ENCODE results near the gene SYCN.

The SYCN gene

DNA sequence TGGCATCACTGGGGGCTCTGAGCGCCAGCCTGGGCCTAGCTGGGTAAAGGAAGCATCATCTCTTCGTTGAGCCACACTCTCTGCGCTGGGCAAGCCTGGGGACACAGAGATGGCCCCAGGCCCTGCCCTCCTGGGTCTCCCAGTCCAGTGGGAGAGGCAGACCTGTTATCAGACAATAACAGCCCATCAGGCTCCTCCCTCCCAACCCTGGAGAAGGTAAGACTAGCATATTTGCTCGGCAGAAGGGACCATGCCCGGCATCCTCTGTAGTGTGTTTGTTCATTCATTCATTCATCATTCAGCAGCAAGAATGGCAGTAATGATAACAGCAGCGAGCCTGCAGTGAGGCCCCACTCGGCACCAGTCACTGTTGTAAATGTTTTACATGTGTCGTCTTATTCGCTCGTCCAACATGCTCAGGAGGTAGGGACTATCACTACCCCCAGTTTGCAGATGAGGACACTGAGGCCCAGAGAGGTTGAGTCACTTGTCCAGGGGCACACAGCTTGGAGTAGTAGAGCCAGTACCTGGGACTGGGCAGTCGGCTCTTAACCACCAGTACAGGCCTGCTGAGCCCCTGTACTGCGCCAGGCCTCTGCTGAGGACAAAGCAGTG lies 45.3 kb downstream of the SYCN start:
- no peaks in the 10 kb centered on the region for H3K4me1 ChIP-seq (ENCODE audit: low read depth, poor library complexity, severe bottlenecking)
- H3K27ac ChIP-seq = no peak overlapping the region
- no peak overlapping the region for H3K9ac ChIP-seq
- H4K20me1 ChIP-seq (ENCODE audit: insufficient read depth) = no peaks in the 10 kb centered on the region
- 0 out of 2 replicates have a peak, but pooled peaks cover 4% of the 10 kb centered on the region for H3K79me2 ChIP-seq (ENCODE audit: insufficient read depth, low read depth)
- TF ChIP-seq, protein P1, sequence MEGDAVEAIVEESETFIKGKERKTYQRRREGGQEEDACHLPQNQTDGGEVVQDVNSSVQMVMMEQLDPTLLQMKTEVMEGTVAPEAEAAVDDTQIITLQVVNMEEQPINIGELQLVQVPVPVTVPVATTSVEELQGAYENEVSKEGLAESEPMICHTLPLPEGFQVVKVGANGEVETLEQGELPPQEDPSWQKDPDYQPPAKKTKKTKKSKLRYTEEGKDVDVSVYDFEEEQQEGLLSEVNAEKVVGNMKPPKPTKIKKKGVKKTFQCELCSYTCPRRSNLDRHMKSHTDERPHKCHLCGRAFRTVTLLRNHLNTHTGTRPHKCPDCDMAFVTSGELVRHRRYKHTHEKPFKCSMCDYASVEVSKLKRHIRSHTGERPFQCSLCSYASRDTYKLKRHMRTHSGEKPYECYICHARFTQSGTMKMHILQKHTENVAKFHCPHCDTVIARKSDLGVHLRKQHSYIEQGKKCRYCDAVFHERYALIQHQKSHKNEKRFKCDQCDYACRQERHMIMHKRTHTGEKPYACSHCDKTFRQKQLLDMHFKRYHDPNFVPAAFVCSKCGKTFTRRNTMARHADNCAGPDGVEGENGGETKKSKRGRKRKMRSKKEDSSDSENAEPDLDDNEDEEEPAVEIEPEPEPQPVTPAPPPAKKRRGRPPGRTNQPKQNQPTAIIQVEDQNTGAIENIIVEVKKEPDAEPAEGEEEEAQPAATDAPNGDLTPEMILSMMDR (conservative IDR thresholded peaks at IDR 0.05; ENCODE audit: low read depth, low read length) = no peak
- H3K36me3 ChIP-seq (ENCODE audit: insufficient read depth) = no peaks in the 10 kb centered on the region
- no peak overlapping the region for H2AFZ ChIP-seq (ENCODE audit: low read depth)
- no peak overlapping the region for H3K4me2 ChIP-seq
- H3K27me3 ChIP-seq (ENCODE audit: insufficient read depth, low read depth) = no peaks in the 10 kb centered on the region
- H3K4me3 ChIP-seq (IDR thresholded peaks at IDR 0.05; ENCODE audit: insufficient read depth, low read depth, low read length) = no peak overlapping the region

DNA sequence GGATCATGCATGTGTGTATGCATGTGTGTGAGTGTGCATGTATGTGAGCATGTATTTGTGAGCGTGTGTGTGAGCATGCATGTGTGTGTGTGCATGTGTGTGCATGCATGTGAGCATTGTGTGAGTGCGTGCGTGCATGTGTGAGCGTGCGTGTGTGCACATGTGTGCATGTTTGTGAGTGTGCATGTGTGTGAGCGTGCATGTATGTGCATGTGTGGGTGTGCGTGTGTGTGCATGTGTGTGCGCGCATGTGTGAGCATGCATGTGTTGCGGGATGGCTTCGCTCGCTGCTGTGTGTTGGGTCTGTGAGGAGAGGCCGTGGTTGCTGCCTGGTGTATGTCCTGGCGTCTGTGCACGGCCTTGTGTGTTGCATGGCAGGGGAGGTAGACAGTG lies 46.1 kb downstream of the SYCN start:
- Histone ChIP-seq H3K4me3 (IDR thresholded peaks at IDR 0.05; ENCODE audit: insufficient read depth, low read depth, low read length) (no peak overlapping the region), H2AFZ (ENCODE audit: low read depth) (no peak overlapping the region), H3K79me2 (ENCODE audit: insufficient read depth, low read depth) (0 out of 2 replicates have a peak, but pooled peaks cover 4% of the 10 kb centered on the region), H3K4me1 (ENCODE audit: low read depth, poor library complexity, severe bottlenecking) (no peaks in the 10 kb centered on the region), H3K4me2 (no peak overlapping the region), H3K27ac (no peak overlapping the region), H4K20me1 (ENCODE audit: insufficient read depth) (no peaks in the 10 kb centered on the region), H3K36me3 (ENCODE audit: insufficient read depth) (no peaks in the 10 kb centered on the region), H3K9ac (no peak overlapping the region), H3K27me3 (ENCODE audit: insufficient read depth, low read depth) (no peaks in the 10 kb centered on the region)
- TF ChIP-seq, protein P1 (conservative IDR thresholded peaks at IDR 0.05; ENCODE audit: low read depth, low read length) = no peak

DNA sequence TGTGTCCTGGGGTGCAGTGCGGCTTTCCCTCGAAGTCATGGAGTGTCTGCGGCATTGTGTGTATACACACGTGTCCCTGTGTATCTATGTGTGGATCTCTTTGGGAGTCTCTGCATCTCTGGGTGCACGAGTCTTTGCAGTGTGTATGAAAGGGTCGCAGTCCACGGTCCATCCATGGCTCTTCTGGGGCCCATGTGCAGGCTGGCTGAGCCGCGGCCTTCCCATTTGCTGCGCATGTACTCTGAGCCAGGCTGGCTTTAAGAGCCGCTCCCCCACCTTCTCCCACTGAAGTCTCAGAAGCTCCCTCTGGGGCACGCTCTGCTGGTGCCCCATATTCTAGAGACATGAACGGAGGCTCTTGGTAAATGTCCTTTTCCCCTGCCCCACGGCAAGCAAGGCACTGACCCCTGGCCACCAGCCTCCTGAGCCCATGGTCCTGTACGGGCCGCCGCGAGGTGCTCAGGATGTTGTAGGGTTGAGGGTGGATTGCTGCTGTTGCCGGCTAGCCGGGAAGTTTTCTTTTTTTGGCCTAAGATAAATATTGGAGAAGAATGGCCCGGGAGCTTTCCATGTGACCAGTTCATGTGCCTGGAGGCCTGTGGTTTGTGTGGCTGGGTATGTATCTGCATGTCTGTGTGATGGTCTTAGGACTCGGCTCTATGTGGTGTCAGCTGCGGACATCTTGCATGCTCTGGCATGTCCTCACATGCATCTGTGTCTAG lies 46.6 kb downstream of the SYCN start:
- no peaks in the 10 kb centered on the region for H4K20me1 ChIP-seq (ENCODE audit: insufficient read depth)
- no peak overlapping the region for H3K4me2 ChIP-seq
- no peaks in the 10 kb centered on the region for H3K4me1 ChIP-seq (ENCODE audit: low read depth, poor library complexity, severe bottlenecking)
- TF ChIP-seq, protein P1 (conservative IDR thresholded peaks at IDR 0.05; ENCODE audit: low read depth, low read length) = no peak
- no peak overlapping the region for H3K9ac ChIP-seq
- H3K36me3 ChIP-seq (ENCODE audit: insufficient read depth) = no peaks in the 10 kb centered on the region
- 0 out of 2 replicates have a peak, but pooled peaks cover 4% of the 10 kb centered on the region for H3K79me2 ChIP-seq (ENCODE audit: insufficient read depth, low read depth)
- H2AFZ ChIP-seq (ENCODE audit: low read depth) = no peak overlapping the region
- no peak overlapping the region for H3K4me3 ChIP-seq (IDR thresholded peaks at IDR 0.05; ENCODE audit: insufficient read depth, low read depth, low read length)
- H3K27ac ChIP-seq = no peak overlapping the region
- H3K27me3 ChIP-seq (ENCODE audit: insufficient read depth, low read depth) = no peaks in the 10 kb centered on the region

DNA sequence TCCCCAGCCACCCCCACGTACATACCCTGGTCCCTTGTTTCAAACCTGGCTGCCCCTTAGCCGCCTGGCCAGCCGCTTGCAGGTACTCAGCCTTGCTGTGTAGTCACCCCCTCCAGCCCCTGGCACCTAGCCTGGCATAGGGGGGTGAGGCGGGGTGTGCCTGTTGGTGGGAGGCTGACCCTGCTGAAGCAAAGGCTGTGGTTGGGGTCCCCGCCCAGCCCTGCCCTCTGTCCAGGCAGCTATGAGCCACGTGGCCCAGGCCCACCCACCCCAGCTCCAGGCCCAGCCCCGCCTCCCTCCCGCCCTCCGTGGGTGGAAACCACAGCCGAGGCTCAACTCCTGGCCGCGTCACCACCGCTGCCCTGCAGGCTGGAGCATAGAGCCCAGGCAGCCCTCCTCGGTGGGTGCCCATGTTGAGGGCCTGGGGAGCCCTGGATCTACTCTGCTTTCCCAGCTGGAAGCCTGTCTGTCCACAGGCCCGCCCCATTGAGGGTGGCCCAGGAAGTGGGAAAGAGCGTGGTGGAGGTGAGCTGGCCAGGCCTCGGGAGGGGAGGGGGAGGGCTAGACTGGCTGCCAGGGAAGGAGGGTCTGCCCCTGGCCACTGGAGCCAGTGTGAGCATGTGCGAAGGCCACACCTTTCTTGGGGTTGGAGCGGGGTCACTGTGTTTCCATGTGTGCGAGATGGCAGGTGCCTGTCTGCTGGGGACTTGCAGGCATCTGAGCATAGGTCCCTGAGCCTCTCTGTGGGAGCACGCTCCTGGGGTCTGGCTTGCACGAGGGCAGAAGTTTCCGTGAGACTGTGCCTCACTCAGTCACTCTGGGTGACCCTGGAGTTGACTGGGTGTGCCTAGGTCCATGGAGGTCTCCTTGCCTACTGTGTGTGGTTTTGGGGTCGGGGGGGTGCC lies 47.5 kb downstream of the SYCN start:
- no peak overlapping the region for H3K27ac ChIP-seq
- H4K20me1 ChIP-seq (ENCODE audit: insufficient read depth) = no peaks in the 10 kb centered on the region
- H3K9ac ChIP-seq = no peak overlapping the region
- H3K4me2 ChIP-seq = no peak overlapping the region
- H3K79me2 ChIP-seq (ENCODE audit: insufficient read depth, low read depth) = 0 out of 2 replicates have a peak, but pooled peaks cover 4% of the 10 kb centered on the region
- H3K36me3 ChIP-seq (ENCODE audit: insufficient read depth) = no peaks in the 10 kb centered on the region
- no peaks in the 10 kb centered on the region for H3K27me3 ChIP-seq (ENCODE audit: insufficient read depth, low read depth)
- no peak overlapping the region for H2AFZ ChIP-seq (ENCODE audit: low read depth)
- H3K4me3 ChIP-seq (IDR thresholded peaks at IDR 0.05; ENCODE audit: insufficient read depth, low read depth, low read length) = no peak overlapping the region
- no peaks in the 10 kb centered on the region for H3K4me1 ChIP-seq (ENCODE audit: low read depth, poor library complexity, severe bottlenecking)
- TF ChIP-seq, protein P1 (conservative IDR thresholded peaks at IDR 0.05; ENCODE audit: low read depth, low read length) = no peak

All from KMS-11 (cell line).